ENCODE results near the gene TIMM17A. TPM values are rescaled to one million over a fixed set of nuclear protein-coding genes. Genes with fewer than 3 reads are reported as not detected.
A peak's percentile ranks its signal among the peaks of the same experiment; 100 is the strongest.

The TIMM17A gene
- total RNA-seq = 41.2 and 47.2 TPM in 2 replicates

DNA sequence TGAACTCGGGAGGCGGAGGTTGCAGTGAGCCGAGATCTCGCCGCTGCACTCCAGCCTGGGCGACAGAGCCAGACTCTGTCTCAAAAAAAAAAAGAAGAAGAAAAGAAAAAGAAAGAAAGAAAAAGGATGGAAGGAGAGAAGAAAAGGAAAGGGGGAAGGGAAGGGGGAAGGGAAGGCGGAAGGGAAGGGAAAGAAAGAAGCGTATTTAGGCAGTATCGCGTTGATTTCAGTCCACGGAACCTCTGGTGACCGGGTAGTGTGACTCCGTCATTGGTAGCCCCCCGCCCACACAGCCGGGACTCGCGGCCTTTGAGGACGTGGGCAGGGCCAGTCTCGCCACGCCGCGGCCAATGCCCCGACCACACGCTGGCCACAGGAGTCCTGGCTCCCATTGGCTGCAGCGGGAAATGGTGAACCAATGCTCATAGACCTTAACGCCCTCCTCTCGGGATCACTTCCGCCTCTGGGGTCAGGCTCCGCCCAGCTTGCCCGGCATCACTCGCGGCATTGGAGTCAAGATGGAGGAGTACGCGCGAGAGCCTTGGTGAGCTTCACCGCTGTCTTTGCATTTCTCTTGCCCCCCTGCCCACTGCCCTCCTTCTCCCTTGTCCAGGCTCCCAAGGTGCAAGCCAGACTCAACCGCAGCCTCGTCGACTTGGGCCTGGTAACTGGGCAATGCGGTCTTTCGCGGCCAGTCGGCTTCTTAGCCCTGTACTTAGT, at the start of gene TIMM17A:
TIMM17A (plus strand) TSS at position 495 of the 720 bp plus-strand sequence; CDS start at position 519, 24 bp downstream.
- Histone ChIP-seq H3K4me3 (ENCODE audit: low read depth, low read length) (peak within 1 kb of the TSS; percentile 88), H3K27me3 (ENCODE audit: control insufficient read depth, insufficient read depth, low read length) (no peaks in the 10 kb centered on the region), H3K36me3 (ENCODE audit: control insufficient read depth, insufficient read depth, low read length) (no peaks in the 10 kb centered on the region)
- TF ChIP-seq CTCF (IDR thresholded peaks at IDR 0.05; ENCODE audit: insufficient read depth, low read length, poor library complexity, severe bottlenecking) = no peak
- DNase-seq (ENCODE audit: low read depth) = peak; percentile 93

- no peak for DNase-seq (ENCODE audit: low read depth)
- Histone ChIP-seq H3K4me3 (ENCODE audit: low read depth, low read length) (no peak overlapping the region), H3K27me3 (ENCODE audit: control insufficient read depth, insufficient read depth, low read length) (peaks cover 3% of the 10 kb centered on the region), H3K36me3 (ENCODE audit: control insufficient read depth, insufficient read depth, low read length) (no peaks in the 10 kb centered on the region)
- TF ChIP-seq CTCF (IDR thresholded peaks at IDR 0.05; ENCODE audit: insufficient read depth, low read length, poor library complexity, severe bottlenecking) = no peak
Measured at GRCh38 chr1:201906336-201906735, 49.0 kb upstream of the TIMM17A start.

DNA sequence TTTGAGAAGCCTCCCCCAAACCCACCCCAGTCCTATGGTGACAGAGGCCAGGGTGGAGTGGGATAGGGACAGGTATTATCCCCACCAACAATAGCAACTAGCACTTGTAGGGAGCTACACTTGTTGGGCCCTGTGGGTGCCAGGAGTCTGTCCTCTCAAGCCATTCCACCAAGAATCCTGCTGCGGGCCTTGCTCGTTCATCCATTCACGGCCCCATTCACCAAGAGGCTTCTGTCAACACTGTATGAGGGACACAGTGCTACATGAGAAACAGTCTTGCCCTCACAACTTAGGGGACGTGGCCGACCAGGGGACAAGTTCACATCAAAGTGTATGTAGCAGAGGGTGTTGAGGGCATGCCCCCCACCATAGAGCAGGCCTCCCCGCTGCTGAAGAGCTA, 47.7 kb upstream of the TIMM17A start:
- H3K27me3 ChIP-seq (ENCODE audit: control insufficient read depth, insufficient read depth, low read length) = peaks cover 3% of the 10 kb centered on the region
- no peaks in the 10 kb centered on the region for H3K36me3 ChIP-seq (ENCODE audit: control insufficient read depth, insufficient read depth, low read length)
- no peak overlapping the region for H3K4me3 ChIP-seq (ENCODE audit: low read depth, low read length)
- no peak for DNase-seq (ENCODE audit: low read depth)
- TF ChIP-seq CTCF (IDR thresholded peaks at IDR 0.05; ENCODE audit: insufficient read depth, low read length, poor library complexity, severe bottlenecking) = no peak

- Histone ChIP-seq H3K27me3 (ENCODE audit: control insufficient read depth, insufficient read depth, low read length) (peaks cover 3% of the 10 kb centered on the region), H3K36me3 (ENCODE audit: control insufficient read depth, insufficient read depth, low read length) (no peaks in the 10 kb centered on the region), H3K4me3 (ENCODE audit: low read depth, low read length) (no peak overlapping the region)
- DNase-seq (ENCODE audit: low read depth) = no peak
- no peak for TF ChIP-seq CTCF (IDR thresholded peaks at IDR 0.05; ENCODE audit: insufficient read depth, low read length, poor library complexity, severe bottlenecking)
Measured at GRCh38 chr1:201911826-201912571, 43.3 kb upstream of the TIMM17A start.

DNA sequence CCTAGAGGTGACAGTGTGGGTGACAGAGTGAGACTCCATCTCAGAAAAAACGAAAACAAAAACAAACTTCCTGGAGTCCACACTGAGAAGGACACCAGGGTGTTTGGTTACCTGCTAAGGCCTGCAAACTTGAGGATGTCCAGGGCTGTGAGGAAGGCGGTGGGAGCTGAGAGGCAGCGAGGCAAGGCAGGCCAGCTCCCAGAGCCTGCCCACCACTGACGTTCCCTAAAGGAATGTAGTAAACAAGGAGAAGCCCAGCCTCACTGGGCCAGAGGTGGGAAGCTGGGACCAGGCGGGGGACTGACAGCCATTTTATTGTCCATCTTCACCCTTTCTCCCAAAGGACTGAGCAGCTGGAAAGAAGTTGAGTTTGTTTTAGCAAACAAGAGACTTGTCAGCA, 42.5 kb upstream of the TIMM17A start:
- no peak for TF ChIP-seq CTCF (IDR thresholded peaks at IDR 0.05; ENCODE audit: insufficient read depth, low read length, poor library complexity, severe bottlenecking)
- Histone ChIP-seq H3K4me3 (ENCODE audit: low read depth, low read length) (no peak overlapping the region), H3K27me3 (ENCODE audit: control insufficient read depth, insufficient read depth, low read length) (peaks cover 3% of the 10 kb centered on the region), H3K36me3 (ENCODE audit: control insufficient read depth, insufficient read depth, low read length) (no peaks in the 10 kb centered on the region)
- no peak for DNase-seq (ENCODE audit: low read depth)

Measured in kidney epithelial cell (primary cell).